Measurements from ENCODE around the gene PSMB11. TPM values are rescaled to one million over a fixed set of nuclear protein-coding genes. Genes with fewer than 3 reads are reported as not detected.

PSMB11 gene
- total RNA-seq, 4 donors from 2014 or later = not detected

GRCh38 chr14:23080474-23080873, 38.5 kb downstream of the PSMB11 start:
- 79 to 92% methylated on average over 1 of the region's 1 CpG for WGBS, 2 donors
- no peak overlapping the region for H3K4me3 ChIP-seq (ENCODE audit: low read depth, poor library complexity, severe bottlenecking)
- intact Hi-C loops (cut with DNase I; ENCODE audit: low total_unique reads) = no loop called here
- DNase-seq (ENCODE audit: low spot score in 2 of 2) = no peak
- TF ChIP-seq CTCF (IDR thresholded peaks at IDR 0.05) (no peak), POLR2A (IDR thresholded peaks at IDR 0.05) (no peak)

GRCh38 chr14:23085458-23085857, 43.4 kb downstream of the PSMB11 start:
- H3K4me3 ChIP-seq (ENCODE audit: low read depth, poor library complexity, severe bottlenecking) = no peak overlapping the region
- TF ChIP-seq CTCF (IDR thresholded peaks at IDR 0.05) = no peak
- TF ChIP-seq POLR2A (IDR thresholded peaks at IDR 0.05) = no peak
- WGBS, 2 donors = 74 to 75% methylated on average over 3 of the region's 3 CpGs
- intact Hi-C loops (cut with DNase I; ENCODE audit: low total_unique reads) = no loop called here
- DNase-seq (ENCODE audit: low spot score in 2 of 2) = no peak

DNA sequence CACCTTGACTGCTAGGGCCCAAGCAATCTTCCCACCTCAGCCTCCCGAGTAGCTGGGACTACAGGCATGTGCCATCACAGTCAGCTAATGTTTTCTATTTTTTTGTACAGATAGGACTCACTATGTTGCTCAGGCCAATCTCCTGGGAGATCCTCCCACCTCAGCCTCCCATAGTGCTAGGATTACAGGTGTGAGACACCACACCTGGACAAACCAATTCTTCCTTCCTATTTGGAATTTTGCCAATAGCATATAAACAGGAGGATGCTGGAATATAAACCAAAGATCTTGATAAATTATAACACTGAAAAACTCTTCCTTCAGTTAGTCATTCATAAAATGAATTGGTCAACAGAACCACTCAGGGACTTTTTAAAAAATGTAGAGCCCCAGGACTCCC, 44.6 kb downstream of the PSMB11 start:
- 96 to 100% methylated on average over 1 of the region's 1 CpG for WGBS, 2 donors
- TF ChIP-seq POLR2A (IDR thresholded peaks at IDR 0.05) (no peak), CTCF (IDR thresholded peaks at IDR 0.05) (no peak)
- no peak for DNase-seq (ENCODE audit: low spot score in 2 of 2)
- intact Hi-C loops (cut with DNase I; ENCODE audit: low total_unique reads) = no loop called here
- no peak overlapping the region for H3K4me3 ChIP-seq (ENCODE audit: low read depth, poor library complexity, severe bottlenecking)

- DNase-seq (ENCODE audit: low spot score in 2 of 2) = peak in 1 of 2 donors; percentile 70
- no peak overlapping the region for H3K4me3 ChIP-seq (ENCODE audit: low read depth, poor library complexity, severe bottlenecking)
- TF ChIP-seq CTCF (IDR thresholded peaks at IDR 0.05) (no peak), POLR2A (IDR thresholded peaks at IDR 0.05) (no peak)
- WGBS, 2 donors = 89 to 93% methylated on average over 12 of the region's 12 CpGs
- intact Hi-C loops (cut with DNase I; ENCODE audit: low total_unique reads) = no loop called here
Measured at GRCh38 chr14:23089498-23090253, 47.7 kb downstream of the PSMB11 start.

DNA sequence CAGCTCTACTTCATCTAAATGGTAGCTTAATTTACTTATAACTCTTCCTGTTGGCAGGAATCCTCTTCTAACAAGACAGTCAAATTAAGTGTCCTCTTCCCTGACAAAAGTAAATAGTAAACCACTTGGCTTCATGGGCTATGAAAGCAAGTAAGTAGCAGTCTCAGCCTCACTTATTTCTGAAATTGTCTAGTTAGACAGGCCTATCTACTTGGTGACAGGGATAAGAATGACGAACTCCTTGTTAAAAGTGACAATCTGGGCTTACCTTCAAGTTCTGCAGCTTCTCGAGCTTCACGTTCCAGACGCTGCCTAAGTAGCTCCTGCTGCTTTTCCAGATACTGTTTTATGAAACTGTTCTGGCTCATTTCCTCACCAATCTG, 48.2 kb downstream of the PSMB11 start:
- intact Hi-C loops (cut with DNase I; ENCODE audit: low total_unique reads) = no loop called here
- no peak for DNase-seq (ENCODE audit: low spot score in 2 of 2)
- no peak for TF ChIP-seq POLR2A (IDR thresholded peaks at IDR 0.05)
- TF ChIP-seq CTCF (IDR thresholded peaks at IDR 0.05) = no peak
- 73 to 82% methylated on average over 4 of the region's 4 CpGs for WGBS, 2 donors
- no peak overlapping the region for H3K4me3 ChIP-seq (ENCODE audit: low read depth, poor library complexity, severe bottlenecking)
